HepG2 (cell line): ENCODE results near the gene TMED3. TPM values are rescaled to one million over a fixed set of nuclear protein-coding genes. Genes with fewer than 3 reads are reported as not detected.

Experiments used
- AKAP8 ChIP-seq: sonication (generic); formaldehyde crosslinking; IDR thresholded peaks from 2 replicates; pipeline ENCODE4 v1.5.1; 2020; ENCODE audit warnings: mild to moderate bottlenecking, missing genetic modification reagents
- ATF7-NPFF ChIP-seq: sonication (generic); formaldehyde crosslinking; IDR thresholded peaks from 2 replicates; pipeline ENCODE4 v1.8.1; 2023; ENCODE audit warnings: mild to moderate bottlenecking, low read depth, missing genetic modification reagents, moderate library complexity
- FOXC1 ChIP-seq: sonication (generic); formaldehyde crosslinking; IDR thresholded peaks from 2 replicates; pipeline ENCODE4 v1.8.0; 2022; ENCODE audit warnings: mild to moderate bottlenecking, missing genetic modification reagents, borderline replicate concordance
- IKZF4 ChIP-seq: sonication (generic); formaldehyde crosslinking; IDR thresholded peaks from 2 replicates; pipeline ENCODE4 v1.5.1; 2020; ENCODE audit warnings: borderline replicate concordance, mild to moderate bottlenecking, low read depth, missing genetic modification reagents; ENCODE audit errors: not compliant biosample characterization
- KIAA2018 ChIP-seq: sonication (generic); formaldehyde crosslinking; IDR thresholded peaks from 2 replicates; pipeline ENCODE4 v1.5.0; 2020; ENCODE audit warnings: mild to moderate bottlenecking, missing genetic modification reagents, borderline replicate concordance
- MLLT10 ChIP-seq: sonication (generic); formaldehyde crosslinking; IDR thresholded peaks from 2 replicates; pipeline ENCODE4 v1.4.0; 2020; ENCODE audit warnings: missing genetic modification reagents
- MTERF4 ChIP-seq: sonication (generic); formaldehyde crosslinking; IDR thresholded peaks from 2 replicates; pipeline ENCODE4 v1.8.0; 2023; ENCODE audit warnings: mild to moderate bottlenecking, missing genetic modification reagents
- NFE2L1 ChIP-seq: sonication (generic); formaldehyde crosslinking; IDR thresholded peaks from 2 replicates; pipeline ENCODE4 v1.4.0; 2020; ENCODE audit warnings: missing genetic modification reagents, mild to moderate bottlenecking, borderline replicate concordance
- ZMYM3 ChIP-seq: sonication (generic); formaldehyde crosslinking; IDR thresholded peaks from 2 replicates; pipeline ENCODE4 v1.5.1; 2020; ENCODE audit warnings: mild to moderate bottlenecking, missing genetic modification reagents
- ZNF20 ChIP-seq: sonication (generic); formaldehyde crosslinking; IDR thresholded peaks from 2 replicates; pipeline ENCODE4 v1.4.0; 2020; ENCODE audit warnings: mild to moderate bottlenecking, moderate library complexity, missing genetic modification reagents
- ZNF609 ChIP-seq: sonication (generic); formaldehyde crosslinking; IDR thresholded peaks from 2 replicates; pipeline ENCODE4 v1.4.0; 2020; ENCODE audit warnings: mild to moderate bottlenecking, missing genetic modification reagents, borderline replicate concordance
- ZNF790 ChIP-seq: sonication (generic); formaldehyde crosslinking; IDR thresholded peaks from 2 replicates; pipeline ENCODE4 v1.8.0; 2022; ENCODE audit warnings: missing genetic modification reagents, mild to moderate bottlenecking, borderline replicate concordance
- ZNF816 ChIP-seq: sonication (generic); formaldehyde crosslinking; IDR thresholded peaks from 2 replicates; pipeline ENCODE4 v1.8.0; 2022; ENCODE audit warnings: missing genetic modification reagents, mild to moderate bottlenecking, borderline replicate concordance
- polyA plus RNA-seq, 8 experiments: library from polyadenylated mRNA; depleted of rRNA in 3 of 8; stranded (reverse) in 7 of 8; unstranded in 1 of 8; fragments of >200 nt; fragmentation: Illumina TruSeq in 4 of 8; extraction: Trizol in 4 of 8; gene quantifications; 2 replicates each; pipeline versions ENCODE4 v1.2.1 to v1.2.3, GENCODE V29; 2011 to 2016; ENCODE audit warnings: low read depth in 4 of 8, missing spikeins in 1 of 8, mixed read lengths in 1 of 8; ENCODE audit not compliant: insufficient read depth in 1 of 8
- total RNA-seq, 5 experiments: library from RNA; depleted of rRNA; stranded (reverse); fragments of >200 nt; fragmentation: Illumina TruSeq; extraction: Trizol; gene quantifications; 2 replicates each; pipeline ENCODE4 v1.2.3, GENCODE V29; 2016; ENCODE audit warnings: low read depth in 1 of 5

The TMED3 gene
- total and polyA plus RNA-seq, 2 of the 13 experiments (the other 11 are each of a cell fraction or from before 2014, with no cell fraction given): 125 to 155 TPM

- TF ChIP-seq ZNF609 (CRISPR knock-in tag) (peak; percentile 81), FOXC1 (CRISPR knock-in tag) (no peak), MLLT10 (CRISPR knock-in tag) (no peak), KIAA2018 (CRISPR knock-in tag) (0 out of 2 replicates have a peak, but pooled peaks have one; percentile 40), ZMYM3 (CRISPR knock-in tag) (no peak), ZNF20 (no peak), MTERF4 (CRISPR knock-in tag) (no peak), ZNF816 (CRISPR knock-in tag) (no peak), ATF7-NPFF (0 out of 2 replicates have a peak, but pooled peaks have one; percentile 78), IKZF4 (CRISPR knock-in tag) (peak; percentile 79), ZNF790 (CRISPR knock-in tag) (no peak), AKAP8 (no peak; the same call in 1 of the 2 replicates), NFE2L1 (CRISPR knock-in tag) (no peak)
These were observed at the start of gene TMED3 (continued) for GRCh38 chr15:79310985-79311900.
